ENCODE measurements around the gene FAM217A. TPM values are rescaled to one million over a fixed set of nuclear protein-coding genes. Genes with fewer than 3 reads are reported as not detected.
"Not testable (repeated sequence)": the region's sequence is repeated elsewhere in the genome, so short reads cannot be mapped to it uniquely, and the experiment has no call there.

The FAM217A gene
- total RNA-seq, 1 donor from 2014 or later: not detected

- Mint-ChIP-seq H3K4me1 (ENCODE audit: low read depth) (peaks cover 22% of the 10 kb centered on the region), H3K9me3 (ENCODE audit: low read depth) (no peaks in the 10 kb centered on the region), H3K27ac (no peak overlapping the region), H3K36me3 (ENCODE audit: insufficient read depth) (no peaks in the 10 kb centered on the region), H3K4me3 (ENCODE audit: low read depth) (no peak overlapping the region), H3K27me3 (no peaks in the 10 kb centered on the region)
- no peak for TF ChIP-seq CTCF (IDR thresholded peaks at IDR 0.05; ENCODE audit: unreplicated experiment)
- no peak for DNase-seq (ENCODE audit: low spot score, unreplicated experiment)
Observed at GRCh38 chr6:4100655-4101054, 21.7 kb upstream of the FAM217A start.

GRCh38 chr6:4093288-4093687, 14.4 kb upstream of the FAM217A start:
- Mint-ChIP-seq H3K36me3 (ENCODE audit: insufficient read depth) (no peaks in the 10 kb centered on the region), H3K27ac (no peak overlapping the region), H3K4me1 (ENCODE audit: low read depth) (peaks cover 9% of the 10 kb centered on the region), H3K27me3 (no peaks in the 10 kb centered on the region), H3K4me3 (ENCODE audit: low read depth) (no peak overlapping the region), H3K9me3 (ENCODE audit: low read depth) (no peaks in the 10 kb centered on the region)
- no peak for TF ChIP-seq CTCF (IDR thresholded peaks at IDR 0.05; ENCODE audit: unreplicated experiment)
- DNase-seq (ENCODE audit: low spot score, unreplicated experiment): no peak

DNA sequence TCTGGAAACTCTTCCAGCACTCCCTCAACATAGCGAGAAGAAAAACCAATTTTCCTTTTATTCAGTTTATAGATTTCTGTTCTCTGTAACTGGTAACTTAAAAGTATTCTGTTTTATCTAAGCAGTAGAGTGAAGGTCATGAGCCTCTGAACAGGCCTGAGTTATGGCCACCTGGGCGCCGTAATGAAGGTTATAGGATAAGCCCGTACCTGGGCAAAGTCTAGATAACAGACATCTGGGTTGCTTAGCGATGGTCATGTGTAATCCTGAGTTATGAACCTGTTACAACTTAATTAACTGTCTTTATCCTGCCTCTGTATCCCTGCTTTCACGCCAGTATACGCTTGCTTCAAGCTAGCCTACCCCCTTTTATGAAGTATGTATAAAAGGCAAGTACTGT, 13.0 kb upstream of the FAM217A start:
- no peak overlapping the region for H3K4me3 Mint-ChIP-seq (ENCODE audit: low read depth)
- no peak for DNase-seq (ENCODE audit: low spot score, unreplicated experiment)
- peaks cover 16% of the 10 kb centered on the region for H3K4me1 Mint-ChIP-seq (ENCODE audit: low read depth)
- no peak for TF ChIP-seq CTCF (IDR thresholded peaks at IDR 0.05; ENCODE audit: unreplicated experiment)
- H3K27ac Mint-ChIP-seq: peak overlapping the region; percentile 62
- H3K36me3 Mint-ChIP-seq (ENCODE audit: insufficient read depth): no peaks in the 10 kb centered on the region
- no peaks in the 10 kb centered on the region for H3K9me3 Mint-ChIP-seq (ENCODE audit: low read depth)
- H3K27me3 Mint-ChIP-seq: no peaks in the 10 kb centered on the region

DNA sequence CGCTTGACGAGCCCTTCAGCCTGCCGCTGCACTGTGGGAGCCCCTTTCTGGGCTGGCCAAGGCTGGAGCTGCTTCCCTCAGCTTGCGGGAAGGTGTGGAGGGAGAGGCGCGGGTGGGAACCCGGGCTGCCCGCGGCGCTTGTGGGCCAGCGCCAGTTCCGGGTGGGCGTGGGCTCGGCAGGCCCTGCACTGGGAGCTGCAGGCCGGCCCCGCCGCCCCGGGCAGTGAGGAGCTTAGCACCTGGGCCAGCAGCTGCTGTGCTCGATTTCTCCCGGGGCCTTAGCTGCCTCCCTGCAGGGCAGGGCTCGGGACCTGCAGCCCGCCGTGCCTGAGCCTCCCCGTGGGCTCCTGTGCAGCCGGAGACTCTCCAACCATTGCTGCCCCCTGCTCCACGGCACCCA, 11.1 kb upstream of the FAM217A start:
- H3K36me3 Mint-ChIP-seq (ENCODE audit: insufficient read depth); H3K27me3 Mint-ChIP-seq; H3K4me3 Mint-ChIP-seq (ENCODE audit: low read depth); H3K9me3 Mint-ChIP-seq (ENCODE audit: low read depth); DNase-seq (ENCODE audit: low spot score, unreplicated experiment); H3K27ac Mint-ChIP-seq: not testable (repeated sequence)
- H3K4me1 Mint-ChIP-seq (ENCODE audit: low read depth): peaks cover 24% of the 10 kb centered on the region

DNA sequence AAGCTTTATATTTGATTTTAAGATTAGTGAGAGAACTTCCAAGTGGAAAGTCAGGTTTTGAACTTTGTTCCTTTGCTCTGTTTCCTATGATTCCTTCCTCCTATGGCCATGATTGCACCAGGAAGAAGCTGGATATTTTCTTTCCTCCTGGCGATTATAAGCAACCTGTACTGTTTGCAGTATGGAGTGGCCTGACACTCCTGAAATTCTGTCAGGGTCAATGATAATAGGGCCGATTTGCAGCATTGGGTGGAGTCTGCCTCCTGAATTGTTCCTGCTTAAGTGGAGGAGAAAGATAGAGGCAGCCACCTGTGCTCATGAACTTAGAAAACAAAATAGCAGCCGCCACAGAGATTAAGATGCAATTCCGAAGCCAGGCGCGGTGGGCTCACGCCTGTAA, 9.8 kb upstream of the FAM217A start:
- Mint-ChIP-seq H3K27me3 (no peaks in the 10 kb centered on the region), H3K4me1 (ENCODE audit: low read depth) (peaks cover 34% of the 10 kb centered on the region), H3K27ac (no peak overlapping the region), H3K9me3 (ENCODE audit: low read depth) (no peaks in the 10 kb centered on the region), H3K4me3 (ENCODE audit: low read depth) (no peak overlapping the region), H3K36me3 (ENCODE audit: insufficient read depth) (no peaks in the 10 kb centered on the region)
- DNase-seq (ENCODE audit: low spot score, unreplicated experiment): no peak
- no peak for TF ChIP-seq CTCF (IDR thresholded peaks at IDR 0.05; ENCODE audit: unreplicated experiment)

DNA sequence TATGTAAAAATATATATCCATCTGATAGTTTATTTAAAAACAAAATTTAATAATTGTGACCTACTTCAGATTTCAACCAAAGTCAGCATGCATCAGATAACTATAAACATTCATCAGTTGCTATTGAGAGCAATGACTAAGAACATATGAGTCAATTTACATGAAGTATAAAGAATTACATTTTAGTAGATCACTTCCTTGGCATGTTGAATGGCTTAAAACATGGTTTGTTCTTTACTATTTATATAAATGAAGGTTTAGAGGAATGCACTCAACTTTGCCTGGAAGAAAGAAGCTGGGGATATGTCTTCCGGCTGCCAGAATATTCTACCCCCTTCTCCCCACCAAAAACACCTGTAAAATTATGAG, 6.4 kb upstream of the FAM217A start:
- H3K4me3 Mint-ChIP-seq (ENCODE audit: low read depth): no peak overlapping the region
- no peak for TF ChIP-seq CTCF (IDR thresholded peaks at IDR 0.05; ENCODE audit: unreplicated experiment)
- no peak for DNase-seq (ENCODE audit: low spot score, unreplicated experiment)
- H3K27ac Mint-ChIP-seq: no peak overlapping the region
- no peaks in the 10 kb centered on the region for H3K9me3 Mint-ChIP-seq (ENCODE audit: low read depth)
- no peaks in the 10 kb centered on the region for H3K27me3 Mint-ChIP-seq
- H3K36me3 Mint-ChIP-seq (ENCODE audit: insufficient read depth): no peaks in the 10 kb centered on the region
- peaks cover 32% of the 10 kb centered on the region for H3K4me1 Mint-ChIP-seq (ENCODE audit: low read depth)
